ENCODE data around the gene GPRIN3.

GRCh38 chr4:89193843-89194242 lies 113.8 kb downstream of the GPRIN3 start:
- TF ChIP-seq CTCF (IDR thresholded peaks at IDR 0.05) (no peak), EP300 (IDR thresholded peaks at IDR 0.05) (no peak), POLR2AphosphoS5 (IDR thresholded peaks at IDR 0.05) (no peak)
